Measurements from ENCODE around the gene KCNE4. TPM values are rescaled to one million over a fixed set of nuclear protein-coding genes. Genes with fewer than 3 reads are reported as not detected.

KCNE4 gene
- total RNA-seq, 2 experiments from 2014 or later = not detected

- H3K4me1 ChIP-seq (ENCODE audit: insufficient read depth, low read length) = no peaks in the 10 kb centered on the region
- no peak overlapping the region for H3K27ac ChIP-seq (ENCODE audit: low read depth in 1 of 2, low read length in 2 of 2)
- Mint-ChIP-seq H3K27ac (no peak overlapping the region), H3K9me3 (peaks cover 3% of the 10 kb centered on the region), H3K4me3 (no peak overlapping the region), H3K27me3 (no peaks in the 10 kb centered on the region), H3K4me1 (ENCODE audit: low read depth) (no peaks in the 10 kb centered on the region), H3K36me3 (ENCODE audit: low read depth) (no peaks in the 10 kb centered on the region)
- intact Hi-C loops (cut with DNase I, micrococcal nuclease) = no loop called here
- H3K36me3 ChIP-seq (ENCODE audit: insufficient read depth, low read length) = no peaks in the 10 kb centered on the region
- no peaks in the 10 kb centered on the region for H3K27me3 ChIP-seq (ENCODE audit: control insufficient read depth in 1 of 2, insufficient read depth in 2 of 2, low read length in 2 of 2)
- no peaks in the 10 kb centered on the region for H3K9me3 ChIP-seq (ENCODE audit: control insufficient read depth in 1 of 2, insufficient read depth in 1 of 2, low read length in 2 of 2)
- no peak for TF ChIP-seq CTCF (IDR thresholded peaks at IDR 0.05)
- no peak overlapping the region for H3K4me3 ChIP-seq (ENCODE audit: low read length)
- ATAC-seq (ENCODE audit: poor library complexity) (no peak), DNase-seq (no peak)
- ChIA-PET POLR2A (no interaction called here), CTCF (interaction anchor here (0.6 kb wide), 1 partner anchor 477 kb away, joined by 3 read pairs; no protein-coding TSS in a partner anchor)
These were observed 29.8 kb downstream of the KCNE4 start for GRCh38 chr2:223081789-223082188.

- DNase-seq (no peak), ATAC-seq (ENCODE audit: poor library complexity) (no peak)
- no peaks in the 10 kb centered on the region for H3K27me3 ChIP-seq (ENCODE audit: control insufficient read depth in 1 of 2, insufficient read depth in 2 of 2, low read length in 2 of 2)
- Mint-ChIP-seq H3K4me3 (no peak overlapping the region), H3K9me3 (peaks cover 3% of the 10 kb centered on the region), H3K36me3 (ENCODE audit: low read depth) (no peaks in the 10 kb centered on the region), H3K27ac (no peak overlapping the region), H3K27me3 (no peaks in the 10 kb centered on the region), H3K4me1 (ENCODE audit: low read depth) (no peaks in the 10 kb centered on the region)
- no peak overlapping the region for H3K27ac ChIP-seq (ENCODE audit: low read depth in 1 of 2, low read length in 2 of 2)
- H3K4me1 ChIP-seq (ENCODE audit: insufficient read depth, low read length) = no peaks in the 10 kb centered on the region
- CTCF ChIA-PET = no interaction called here
- no peaks in the 10 kb centered on the region for H3K36me3 ChIP-seq (ENCODE audit: insufficient read depth, low read length)
- intact Hi-C loops (cut with DNase I, micrococcal nuclease) = no loop called here
- no peak for TF ChIP-seq CTCF (IDR thresholded peaks at IDR 0.05)
- POLR2A ChIA-PET = no interaction called here
- no peaks in the 10 kb centered on the region for H3K9me3 ChIP-seq (ENCODE audit: control insufficient read depth in 1 of 2, insufficient read depth in 1 of 2, low read length in 2 of 2)
- H3K4me3 ChIP-seq (ENCODE audit: low read length) = no peak overlapping the region
These were observed 30.7 kb downstream of the KCNE4 start for GRCh38 chr2:223082706-223083105.

GRCh38 chr2:223083402-223084070 lies 31.5 kb downstream of the KCNE4 start:
- no peak overlapping the region for H3K27ac ChIP-seq (ENCODE audit: low read depth in 1 of 2, low read length in 2 of 2)
- intact Hi-C loops (cut with DNase I, micrococcal nuclease) = no loop called here
- Mint-ChIP-seq H3K9me3 (peaks cover 1% of the 10 kb centered on the region), H3K27ac (no peak overlapping the region), H3K4me1 (ENCODE audit: low read depth) (no peaks in the 10 kb centered on the region), H3K27me3 (no peaks in the 10 kb centered on the region), H3K36me3 (ENCODE audit: low read depth) (no peaks in the 10 kb centered on the region), H3K4me3 (no peak overlapping the region)
- H3K9me3 ChIP-seq (ENCODE audit: control insufficient read depth in 1 of 2, insufficient read depth in 1 of 2, low read length in 2 of 2) = no peaks in the 10 kb centered on the region
- H3K4me3 ChIP-seq (ENCODE audit: low read length) = no peak overlapping the region
- ATAC-seq (ENCODE audit: poor library complexity) (no peak), DNase-seq (no peak)
- no peaks in the 10 kb centered on the region for H3K27me3 ChIP-seq (ENCODE audit: control insufficient read depth in 1 of 2, insufficient read depth in 2 of 2, low read length in 2 of 2)
- ChIA-PET CTCF (interaction anchor here (0.7 kb wide), 1 partner anchor 11 kb away, joined by 3 read pairs; no protein-coding TSS in a partner anchor), POLR2A (no interaction called here)
- H3K36me3 ChIP-seq (ENCODE audit: insufficient read depth, low read length) = no peaks in the 10 kb centered on the region
- TF ChIP-seq CTCF (IDR thresholded peaks at IDR 0.05) = no peak
- H3K4me1 ChIP-seq (ENCODE audit: insufficient read depth, low read length) = no peaks in the 10 kb centered on the region
